H9 (cell line): ENCODE data around the gene CNBP. TPM values are rescaled to one million over a fixed set of nuclear protein-coding genes. Genes with fewer than 3 reads are reported as not detected.
"Not testable (repeated sequence)": the region's sequence is repeated elsewhere in the genome, so short reads cannot be mapped to it uniquely, and the experiment has no call there.

Source experiments
- DNase-seq: peaks from one replicate; pipeline ENCODE4 v3.0.0-alpha.2; 2017
- H2AFZ ChIP-seq: one replicate; pipeline ENCODE4 v1.6.1; 2013; ENCODE audit warnings: mild to moderate bottlenecking, low read length, control low read depth, moderate library complexity
- H2AK5ac ChIP-seq: 2 replicates; pipeline ENCODE4 v1.6.1; 2013; ENCODE audit warnings: low read length, control low read depth, mixed read lengths; ENCODE audit not compliant: insufficient read length
- H2BK120ac ChIP-seq: one replicate; pipeline ENCODE4 v1.6.1; 2013; ENCODE audit warnings: low read depth, mild to moderate bottlenecking, low read length, control low read depth, inconsistent platforms; ENCODE audit not compliant: poor library complexity, severe bottlenecking
- H2BK12ac ChIP-seq: 2 replicates; pipeline ENCODE4 v1.6.1; 2013; ENCODE audit warnings: low read length, control low read depth, mixed read lengths, low read depth; ENCODE audit not compliant: insufficient read length
- H2BK15ac ChIP-seq: 2 replicates; pipeline ENCODE4 v1.6.1; 2013; ENCODE audit warnings: low read depth, low read length, control low read depth
- H2BK20ac ChIP-seq: one replicate; pipeline ENCODE4 v1.6.1; 2013; ENCODE audit warnings: low read depth, mild to moderate bottlenecking, low read length, control low read depth, inconsistent platforms; ENCODE audit not compliant: poor library complexity, severe bottlenecking
- H2BK5ac ChIP-seq: 2 replicates; pipeline ENCODE4 v1.6.1; 2013; ENCODE audit warnings: low read length, control low read depth, mixed read lengths; ENCODE audit not compliant: insufficient read length
- H3K14ac ChIP-seq: 2 replicates; pipeline ENCODE4 v1.6.1; 2013; ENCODE audit warnings: low read length, control low read depth; ENCODE audit not compliant: insufficient read depth
- H3K18ac ChIP-seq: 2 replicates; pipeline ENCODE4 v1.6.1; 2013; ENCODE audit warnings: low read depth, mild to moderate bottlenecking, mixed read lengths, low read length, control low read depth; ENCODE audit not compliant: insufficient read length
- H3K23ac ChIP-seq: 2 replicates; pipeline ENCODE4 v1.6.1; 2013; ENCODE audit warnings: low read length, control low read depth, mixed read lengths, low read depth; ENCODE audit not compliant: insufficient read length
- H3K23me2 ChIP-seq: 2 replicates; pipeline ENCODE4 v1.6.1; 2013; ENCODE audit warnings: low read depth, mild to moderate bottlenecking, mixed read lengths, low read length, control low read depth; ENCODE audit not compliant: insufficient read length, poor library complexity, severe bottlenecking
- H3K27ac ChIP-seq: 2 replicates; pipeline ENCODE4 v1.5.1; 2013; ENCODE audit warnings: low read length, control low read depth, mixed read lengths, low read depth; ENCODE audit not compliant: insufficient read length
- H3K27me3 ChIP-seq: 2 replicates; pipeline ENCODE4 v1.6.1; 2013; ENCODE audit warnings: low read length, control low read depth, inconsistent platforms; ENCODE audit not compliant: insufficient read depth
- H3K4ac ChIP-seq: 2 replicates; pipeline ENCODE4 v1.6.1; 2013; ENCODE audit warnings: low read depth, mild to moderate bottlenecking, control low read depth, inconsistent platforms, low read length, moderate library complexity
- H3K4me1 ChIP-seq: 2 replicates; pipeline ENCODE4 v1.6.1; 2013; ENCODE audit warnings: low read length, control low read depth, inconsistent platforms; ENCODE audit not compliant: insufficient read depth
- H3K4me2 ChIP-seq: 2 replicates; pipeline ENCODE4 v1.6.1; 2013; ENCODE audit warnings: low read length, control low read depth, mixed read lengths; ENCODE audit not compliant: insufficient read length, insufficient read depth
- H3K56ac ChIP-seq: 2 replicates; pipeline ENCODE4 v1.6.1; 2013; ENCODE audit warnings: low read depth, mild to moderate bottlenecking, mixed read lengths, low read length, control low read depth; ENCODE audit not compliant: insufficient read length
- H3K79me1 ChIP-seq: 2 replicates; pipeline ENCODE4 v1.6.1; 2013; ENCODE audit warnings: low read depth, mild to moderate bottlenecking, moderate library complexity, low read length, control low read depth, inconsistent platforms; ENCODE audit not compliant: insufficient read depth, poor library complexity, severe bottlenecking
- H3K79me2 ChIP-seq: 2 replicates; pipeline ENCODE4 v1.6.1; 2013; ENCODE audit warnings: low read length, control low read depth, inconsistent platforms; ENCODE audit not compliant: insufficient read depth
- H3K9ac ChIP-seq: 2 replicates; pipeline ENCODE4 v1.6.1; 2013; ENCODE audit warnings: low read length, control low read depth, mixed read lengths; ENCODE audit not compliant: insufficient read length; ENCODE audit errors: extremely low read depth
- H3K9me3 ChIP-seq: one replicate; pipeline ENCODE4 v1.6.1; 2013; ENCODE audit warnings: low read depth, low read length, inconsistent platforms; ENCODE audit not compliant: control insufficient read depth
- H3T11ph ChIP-seq: one replicate; pipeline ENCODE4 v1.6.1; 2013; ENCODE audit warnings: mild to moderate bottlenecking, low read length, control low read depth, inconsistent platforms
- H4K20me1 ChIP-seq: one replicate; pipeline ENCODE4 v1.6.1; 2013; ENCODE audit not compliant: control insufficient read depth, insufficient read length, insufficient read depth
- H4K5ac ChIP-seq: 2 replicates; pipeline ENCODE4 v1.6.1; 2013; ENCODE audit warnings: low read depth, mild to moderate bottlenecking, mixed read lengths, low read length, control low read depth; ENCODE audit not compliant: insufficient read length
- H4K8ac ChIP-seq: replicated peaks from 2 replicates; pipeline ENCODE4 v1.6.1; 2013; ENCODE audit warnings: low read length, control low read depth, mixed read lengths, low read depth; ENCODE audit not compliant: insufficient read length
- H4K91ac ChIP-seq: 2 replicates; pipeline ENCODE4 v1.6.1; 2013; ENCODE audit warnings: low read depth, mild to moderate bottlenecking, moderate library complexity, mixed read lengths, low read length, control low read depth; ENCODE audit not compliant: insufficient read length
- H3K27ac Mint-ChIP-seq, 3 experiments: 2 replicates in 2 of 3; 3 replicates in 1 of 3; pipeline ENCODE4 v1.8.0; 2020 to 2021; ENCODE audit warnings: mixed read lengths in 3 of 3, mild to moderate bottlenecking in 1 of 3, moderate library complexity in 1 of 3
- H3K27me3 Mint-ChIP-seq: 2 replicates; pipeline ENCODE4 v1.8.0; 2021; ENCODE audit warnings: low read depth, mild to moderate bottlenecking, moderate library complexity, mixed read lengths
- H3K36me3 Mint-ChIP-seq, 3 experiments: 2 replicates in 2 of 3; 3 replicates in 1 of 3; pipeline ENCODE4 v1.8.0; 2020 to 2021; ENCODE audit warnings: low read depth in 3 of 3, mixed read lengths in 3 of 3; ENCODE audit not compliant: insufficient read depth in 1 of 3
- H3K4me1 Mint-ChIP-seq, 2 experiments: 2 replicates each; pipeline ENCODE4 v1.8.0; 2020; ENCODE audit warnings: mixed read lengths in 2 of 2
- H3K4me3 Mint-ChIP-seq, 2 experiments: 2 replicates in 1 of 2; 3 replicates in 1 of 2; pipeline ENCODE4 v1.8.0; 2020 to 2021; ENCODE audit warnings: mild to moderate bottlenecking in 2 of 2, mixed read lengths in 2 of 2, moderate library complexity in 1 of 2
- H3K9me3 Mint-ChIP-seq, 2 experiments: 2 replicates in 1 of 2; 3 replicates in 1 of 2; pipeline ENCODE4 v1.8.0; 2020; ENCODE audit warnings: mild to moderate bottlenecking in 2 of 2, mixed read lengths in 2 of 2, moderate library complexity in 1 of 2
- CTCF ChIP-seq: fragments of 200-600 bp; sonication (generic); conservative IDR thresholded peaks from 3 replicates; pipeline ENCODE4 v1.8.0; 2021; ENCODE audit warnings: antibody characterized with exemption, mild to moderate bottlenecking
- WGBS: extraction: QIAGEN DNeasy Blood & Tissue Kit; methylation state at CpG from one replicate; pipeline ENCODE4 v1.1.7; 2013; ENCODE audit warnings: missing lambda C conversion rate, low lambda C conversion rate, mixed read lengths; ENCODE audit not compliant: insufficient read length; ENCODE audit errors: extremely low coverage; 5-methylcytosine and 5-hydroxymethylcytosine counted together
- total RNA-seq: library from RNA; stranded (reverse); gene quantifications from 2 replicates; pipeline ENCODE4 v1.2.1, GENCODE V29; 2021

CNBP gene
- total RNA-seq, 1 experiment from 2014 or later = 433 TPM

- no peak overlapping the region for H2AFZ ChIP-seq
- no peak overlapping the region for H3K23ac ChIP-seq
- TF ChIP-seq CTCF = no peak
- H3K14ac ChIP-seq = no peak overlapping the region
- no peak overlapping the region for H2BK15ac ChIP-seq
- no peaks in the 10 kb centered on the region for H3K27me3 Mint-ChIP-seq
- no peaks in the 10 kb centered on the region for H3K9me3 Mint-ChIP-seq
- no peak overlapping the region for H2BK120ac ChIP-seq
- no peak overlapping the region for H4K8ac ChIP-seq
- H3K23me2 ChIP-seq = no peaks in the 10 kb centered on the region
- no peak overlapping the region for H3K4me3 Mint-ChIP-seq
- H2BK5ac ChIP-seq = no peak overlapping the region
- no peaks in the 10 kb centered on the region for H3K9me3 ChIP-seq
- no peaks in the 10 kb centered on the region for H3K4me1 Mint-ChIP-seq
- H3K4ac ChIP-seq = no peak overlapping the region
- H3K27ac ChIP-seq = no peak overlapping the region
- no peak overlapping the region for H3K4me2 ChIP-seq
- no peaks in the 10 kb centered on the region for H3K79me2 ChIP-seq
- no peaks in the 10 kb centered on the region for H3K79me1 ChIP-seq
- no peak overlapping the region for H2BK12ac ChIP-seq
- H3K36me3 Mint-ChIP-seq = peaks cover 2 to 21% (median 11%) of the 10 kb centered on the region in 3 experiments; a peak in 4 of 7 replicates
- H3T11ph ChIP-seq = no peak overlapping the region
- no CpG with 5 or more reads among the region's 1 CpG for WGBS
- no peak overlapping the region for H3K9ac ChIP-seq
- H4K5ac ChIP-seq = no peak overlapping the region
- no peak for DNase-seq
- no peak overlapping the region for H3K56ac ChIP-seq
- H3K4me1 ChIP-seq = no peaks in the 10 kb centered on the region
- no peak overlapping the region for H4K91ac ChIP-seq
- no peaks in the 10 kb centered on the region for H3K27me3 ChIP-seq
- H3K18ac ChIP-seq = no peak overlapping the region
- H4K20me1 ChIP-seq = no peaks in the 10 kb centered on the region
- no peak overlapping the region for H2AK5ac ChIP-seq
- no peak overlapping the region for H2BK20ac ChIP-seq
- no peak overlapping the region for H3K27ac Mint-ChIP-seq
Measured at GRCh38 chr3:129139911-129140310, 43.8 kb downstream of the CNBP start.

- not testable (repeated sequence) for H3K9ac ChIP-seq, H3K4me1 Mint-ChIP-seq, H2BK12ac ChIP-seq, H4K91ac ChIP-seq, H3K56ac ChIP-seq, H3K23ac ChIP-seq, H3K27ac Mint-ChIP-seq, H4K5ac ChIP-seq, H3K79me2 ChIP-seq, H2BK20ac ChIP-seq, H3K18ac ChIP-seq, H3K14ac ChIP-seq, H3K23me2 ChIP-seq, H2BK5ac ChIP-seq, H2AFZ ChIP-seq, H4K20me1 ChIP-seq, H3K4ac ChIP-seq, H3K27me3 Mint-ChIP-seq, H3T11ph ChIP-seq, H3K9me3 ChIP-seq, H3K4me3 Mint-ChIP-seq, H2BK120ac ChIP-seq, H3K27me3 ChIP-seq, H3K4me1 ChIP-seq, DNase-seq, H3K9me3 Mint-ChIP-seq, H2AK5ac ChIP-seq, H3K79me1 ChIP-seq, H3K27ac ChIP-seq, H4K8ac ChIP-seq, H3K4me2 ChIP-seq, H2BK15ac ChIP-seq
- no CpG with 5 or more reads among the region's 10 CpGs for WGBS
- H3K36me3 Mint-ChIP-seq = peaks cover 8 to 47% (median 43%) of the 10 kb centered on the region in 3 experiments; a peak in 6 of 7 replicates
Measured at GRCh38 chr3:129136275-129136674, 47.4 kb downstream of the CNBP start.
